ENCODE measurements around the gene ZNF804B. TPM values are rescaled to one million over a fixed set of nuclear protein-coding genes. Genes with fewer than 3 reads are reported as not detected.

Gene ZNF804B
- total and polyA plus RNA-seq, 9 of the 15 experiments (the other 6 are each of a cell fraction or from before 2014, with no cell fraction given), result 0.04 to 0.22 (median 0.09) TPM; not detected in 6

GRCh38 chr7:89103564-89103963 lies 344.1 kb downstream of the ZNF804B start:
- no peak for ATAC-seq

More at GRCh38 chr7:89103564-89103963, 344.1 kb downstream of the ZNF804B start:
- no peak overlapping the region for H3K4me2 ChIP-seq (ENCODE audit: insufficient read depth, low read length)
- POLR2A ChIA-PET, result no interaction called here
- no peak overlapping the region for H3K4me3 ChIP-seq
- no peak for DNase-seq (ENCODE audit: extremely low read depth in 1 of 4, low spot score in 3 of 4)
- intact Hi-C loops (cut with micrococcal nuclease) (no loop called here), in situ Hi-C loops (cut with MboI) (no loop called here)
- H4K20me1 ChIP-seq (replicated peaks; ENCODE audit: control insufficient read depth, insufficient read depth, low read length), result no peaks in the 10 kb centered on the region
- no peak for TF ChIP-seq NFXL1 (CRISPR knock-in tag; IDR thresholded peaks at IDR 0.05)
- TF ChIP-seq E2F3 (CRISPR knock-in tag; IDR thresholded peaks at IDR 0.05), result no peak
- TF ChIP-seq, protein P1, sequence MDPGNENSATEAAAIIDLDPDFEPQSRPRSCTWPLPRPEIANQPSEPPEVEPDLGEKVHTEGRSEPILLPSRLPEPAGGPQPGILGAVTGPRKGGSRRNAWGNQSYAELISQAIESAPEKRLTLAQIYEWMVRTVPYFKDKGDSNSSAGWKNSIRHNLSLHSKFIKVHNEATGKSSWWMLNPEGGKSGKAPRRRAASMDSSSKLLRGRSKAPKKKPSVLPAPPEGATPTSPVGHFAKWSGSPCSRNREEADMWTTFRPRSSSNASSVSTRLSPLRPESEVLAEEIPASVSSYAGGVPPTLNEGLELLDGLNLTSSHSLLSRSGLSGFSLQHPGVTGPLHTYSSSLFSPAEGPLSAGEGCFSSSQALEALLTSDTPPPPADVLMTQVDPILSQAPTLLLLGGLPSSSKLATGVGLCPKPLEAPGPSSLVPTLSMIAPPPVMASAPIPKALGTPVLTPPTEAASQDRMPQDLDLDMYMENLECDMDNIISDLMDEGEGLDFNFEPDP (CRISPR knock-in tag; IDR thresholded peaks at IDR 0.05), result no peak
- TF ChIP-seq ZSCAN29 (IDR thresholded peaks at IDR 0.05), result no peak
- no peak for TF ChIP-seq HNRNPUL1 (IDR thresholded peaks at IDR 0.05; ENCODE audit: low read length)
- TF ChIP-seq CCNT2 (IDR thresholded peaks at IDR 0.05; ENCODE audit: borderline replicate concordance, extremely low read depth, insufficient read length, low read depth, low read length), result no peak
- TF ChIP-seq ARID3B (CRISPR knock-in tag; IDR thresholded peaks at IDR 0.05; ENCODE audit: borderline replicate concordance), result no peak
- TF ChIP-seq, protein P2, sequence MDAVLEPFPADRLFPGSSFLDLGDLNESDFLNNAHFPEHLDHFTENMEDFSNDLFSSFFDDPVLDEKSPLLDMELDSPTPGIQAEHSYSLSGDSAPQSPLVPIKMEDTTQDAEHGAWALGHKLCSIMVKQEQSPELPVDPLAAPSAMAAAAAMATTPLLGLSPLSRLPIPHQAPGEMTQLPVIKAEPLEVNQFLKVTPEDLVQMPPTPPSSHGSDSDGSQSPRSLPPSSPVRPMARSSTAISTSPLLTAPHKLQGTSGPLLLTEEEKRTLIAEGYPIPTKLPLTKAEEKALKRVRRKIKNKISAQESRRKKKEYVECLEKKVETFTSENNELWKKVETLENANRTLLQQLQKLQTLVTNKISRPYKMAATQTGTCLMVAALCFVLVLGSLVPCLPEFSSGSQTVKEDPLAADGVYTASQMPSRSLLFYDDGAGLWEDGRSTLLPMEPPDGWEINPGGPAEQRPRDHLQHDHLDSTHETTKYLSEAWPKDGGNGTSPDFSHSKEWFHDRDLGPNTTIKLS (IDR thresholded peaks at IDR 0.05; ENCODE audit: borderline replicate concordance, low read depth), result no peak
- TF ChIP-seq E2F4 (CRISPR knock-in tag; IDR thresholded peaks at IDR 0.05; ENCODE audit: low read depth), result no peak
- no peak for TF ChIP-seq L3MBTL2 (IDR thresholded peaks at IDR 0.05)
- TF ChIP-seq E2F1 (CRISPR knock-in tag; IDR thresholded peaks at IDR 0.05), result no peak
- no peak for TF ChIP-seq ZNF778 (CRISPR knock-in tag; IDR thresholded peaks at IDR 0.05)
- no peaks in the 10 kb centered on the region for H3K4me1 ChIP-seq (replicated peaks in 1 of 2; ENCODE audit: control insufficient read depth in 2 of 2, insufficient read depth in 2 of 2, low read length in 2 of 2)
- no peak overlapping the region for H3K27ac ChIP-seq (ENCODE audit: extremely low read depth, low read depth, low read length)
- no peaks in the 10 kb centered on the region for H3K9me1 ChIP-seq (ENCODE audit: control insufficient read depth, insufficient read depth, low read length)
- CTCF ChIA-PET (ENCODE audit: low intra/inter-chr PET ratio), result no interaction called here
- no peaks in the 10 kb centered on the region for H3K36me3 ChIP-seq (ENCODE audit: control insufficient read depth, insufficient read depth, low read length)
- no TSS peak for BruUV-seq (replicated peaks)
- H3K9ac ChIP-seq (ENCODE audit: insufficient read depth in 1 of 2, low read depth in 2 of 2, low read length in 2 of 2), result no peak overlapping the region
- FAIRE-seq, result no peak
- H3K79me2 ChIP-seq (ENCODE audit: control insufficient read depth, insufficient read depth, low read length), result no peaks in the 10 kb centered on the region
- H3K27me3 ChIP-seq (ENCODE audit: control insufficient read depth in 2 of 2, insufficient read depth in 2 of 2, low read length in 2 of 2), result no peaks in the 10 kb centered on the region
- no peaks in the 10 kb centered on the region for H3K9me3 ChIP-seq (replicated peaks; ENCODE audit: control insufficient read depth, insufficient read depth, low read depth, low read length)
- no peak overlapping the region for H2AFZ ChIP-seq (ENCODE audit: low read depth, low read length)

All from K562 (cell line).